Astrocyte (in vitro differentiated cells and primary cell): ENCODE results near the gene ZXDC. TPM values are rescaled to one million over a fixed set of nuclear protein-coding genes. Genes with fewer than 3 reads are reported as not detected.

ENCODE experiments used
- DNase-seq: peaks from one replicate; pipeline ENCODE4 v3.0.0-alpha.2; 2010; ENCODE audit warnings: low read depth
- FAIRE-seq: peaks from 2 replicates; lab custom pipeline; 2011; peaks lifted over from hg19 to GRCh38; lab: Jason Lieb, UNC
- H2AFZ ChIP-seq: 2 replicates; pipeline ENCODE4 v1.6.0; 2012; ENCODE audit warnings: low read depth, low read length, inconsistent platforms
- H3K27ac ChIP-seq: 2 replicates; pipeline ENCODE4 v1.5.1; 2011; ENCODE audit warnings: low read depth, low read length, inconsistent platforms
- H3K27me3 ChIP-seq: 2 replicates; pipeline ENCODE4 v1.6.0; 2011; ENCODE audit warnings: low read length, inconsistent platforms; ENCODE audit not compliant: insufficient read depth
- H3K36me3 ChIP-seq: 2 replicates; pipeline ENCODE4 v1.5.1; 2011; ENCODE audit warnings: low read length, inconsistent platforms; ENCODE audit not compliant: insufficient read depth
- H3K4me1 ChIP-seq: 2 replicates; pipeline ENCODE4 v1.5.1; 2011; ENCODE audit warnings: low read length, inconsistent platforms; ENCODE audit not compliant: insufficient read depth
- H3K4me2 ChIP-seq: 2 replicates; pipeline ENCODE4 v1.6.0; 2012; ENCODE audit warnings: low read length, inconsistent platforms
- H3K4me3 ChIP-seq: 2 replicates; pipeline ENCODE4 v1.5.1; 2011; ENCODE audit warnings: low read depth, mild to moderate bottlenecking, low read length, inconsistent platforms; ENCODE audit not compliant: insufficient read depth
- H3K79me2 ChIP-seq: 2 replicates; pipeline ENCODE4 v1.6.0; 2012; ENCODE audit warnings: mild to moderate bottlenecking, low read length, inconsistent platforms; ENCODE audit not compliant: insufficient read depth
- H3K9ac ChIP-seq: 2 replicates; pipeline ENCODE4 v1.6.0; 2012; ENCODE audit warnings: mild to moderate bottlenecking, low read length, inconsistent platforms
- H3K9me3 ChIP-seq: 2 replicates; pipeline ENCODE4 v1.5.1; 2012; ENCODE audit warnings: low read depth, mild to moderate bottlenecking, low read length, inconsistent platforms; ENCODE audit not compliant: insufficient read depth
- H4K20me1 ChIP-seq: 2 replicates; pipeline ENCODE4 v1.6.0; 2012; ENCODE audit warnings: low read length, inconsistent platforms; ENCODE audit not compliant: insufficient read depth
- H3K27ac Mint-ChIP-seq: one replicate; pipeline ENCODE4 v1.8.0; 2021; ENCODE audit warnings: mild to moderate bottlenecking, mixed read lengths; ENCODE audit not compliant: unreplicated experiment
- H3K27me3 Mint-ChIP-seq: one replicate; pipeline ENCODE4 v1.8.0; 2021; ENCODE audit warnings: low read depth, mixed read lengths; ENCODE audit not compliant: unreplicated experiment
- H3K36me3 Mint-ChIP-seq: one replicate; pipeline ENCODE4 v1.8.0; 2021; ENCODE audit warnings: low read depth, mixed read lengths; ENCODE audit not compliant: unreplicated experiment
- H3K4me1 Mint-ChIP-seq: one replicate; pipeline ENCODE4 v1.8.0; 2021; ENCODE audit warnings: low read depth, mixed read lengths; ENCODE audit not compliant: unreplicated experiment
- H3K4me3 Mint-ChIP-seq: one replicate; pipeline ENCODE4 v1.8.0; 2021; ENCODE audit warnings: mild to moderate bottlenecking, moderate library complexity, mixed read lengths; ENCODE audit not compliant: unreplicated experiment
- H3K9me3 Mint-ChIP-seq: one replicate; pipeline ENCODE4 v1.8.0; 2021; ENCODE audit warnings: mild to moderate bottlenecking, mixed read lengths; ENCODE audit not compliant: unreplicated experiment
- CTCF ChIP-seq: IDR thresholded peaks from 2 replicates; pipeline ENCODE4 v1.5.1; 2011; ENCODE audit warnings: low read depth, mild to moderate bottlenecking, inconsistent platforms, low read length, moderate library complexity; ENCODE audit not compliant: insufficient read depth
- EZH2 ChIP-seq: IDR thresholded peaks from 2 replicates; pipeline ENCODE4 v1.6.1; 2012; ENCODE audit warnings: mild to moderate bottlenecking, low read length, inconsistent platforms; ENCODE audit not compliant: insufficient read depth
- total RNA-seq: library from RNA; stranded (reverse); gene quantifications from 2 replicates; pipeline ENCODE4 v1.2.1, GENCODE V29; 2021

The ZXDC gene
- total RNA-seq, 1 donor from 2014 or later, result 19.6 TPM

DNA sequence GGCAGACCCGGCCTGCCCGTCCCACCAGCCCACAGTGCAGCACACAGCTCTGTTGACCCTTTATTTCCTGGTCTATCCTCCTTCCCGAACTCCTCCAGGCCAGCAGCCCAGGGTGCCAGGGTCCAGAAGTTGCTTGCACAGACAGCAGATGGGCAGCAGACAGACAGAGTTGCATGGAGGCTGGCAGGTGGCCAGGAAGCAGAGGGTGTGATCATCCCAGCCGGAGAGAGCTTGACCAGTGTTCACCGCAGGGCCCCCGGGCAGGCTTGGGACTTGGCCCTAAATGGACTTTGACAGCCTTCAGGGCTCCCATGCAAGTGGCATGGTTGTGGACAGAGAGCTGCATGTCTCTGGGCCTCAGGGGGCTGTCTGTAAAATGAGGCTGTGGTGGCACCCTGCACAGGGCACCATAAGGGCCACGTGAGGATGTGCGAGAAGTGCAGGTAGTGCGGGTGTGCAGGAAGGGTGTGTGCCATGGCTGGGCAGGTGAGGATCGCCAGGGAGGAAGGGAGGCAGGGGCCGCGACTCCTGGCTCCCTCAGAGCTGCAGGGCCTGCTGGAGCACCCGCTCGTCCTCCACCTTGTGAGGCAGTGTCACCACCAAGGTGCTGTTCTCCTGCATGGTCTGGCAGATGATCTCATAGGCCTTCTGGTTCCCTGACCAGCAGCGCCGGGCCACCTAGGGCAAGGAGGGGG is 6.3 kb upstream of the ZXDC start:
- H4K20me1 ChIP-seq, result no peaks in the 10 kb centered on the region
- no peaks in the 10 kb centered on the region for H3K36me3 ChIP-seq
- Mint-ChIP-seq H3K36me3 (no peaks in the 10 kb centered on the region), H3K27me3 (peaks cover 31% of the 10 kb centered on the region), H3K4me3 (no peak overlapping the region), H3K27ac (no peak overlapping the region), H3K9me3 (no peaks in the 10 kb centered on the region), H3K4me1 (peaks cover 9% of the 10 kb centered on the region)
- no peak overlapping the region for H3K9ac ChIP-seq
- H3K9me3 ChIP-seq, result no peaks in the 10 kb centered on the region
- H3K79me2 ChIP-seq, result no peaks in the 10 kb centered on the region
- H3K4me3 ChIP-seq, result no peak overlapping the region
- H2AFZ ChIP-seq, result no peak overlapping the region
- no peak for DNase-seq
- no peak overlapping the region for H3K27ac ChIP-seq
- FAIRE-seq, result no peak
- TF ChIP-seq EZH2 (no peak), CTCF (no peak)
- no peak overlapping the region for H3K4me2 ChIP-seq
- H3K4me1 ChIP-seq, result peaks cover 2% of the 10 kb centered on the region
- peaks cover 2% of the 10 kb centered on the region for H3K27me3 ChIP-seq

GRCh38 chr3:126480861-126481260 is 5.2 kb upstream of the ZXDC start:
- TF ChIP-seq CTCF, result no peak
- no peak for TF ChIP-seq EZH2
- H3K4me3 Mint-ChIP-seq, result no peak overlapping the region

GRCh38 chr3:126480206-126480605 is 4.5 kb upstream of the ZXDC start:
- FAIRE-seq, result no peak

More at GRCh38 chr3:126480861-126481260, 5.2 kb upstream of the ZXDC start:
- Mint-ChIP-seq H3K27ac (no peak overlapping the region), H3K4me1 (peaks cover 5% of the 10 kb centered on the region), H3K27me3 (peaks cover 27% of the 10 kb centered on the region), H3K36me3 (no peaks in the 10 kb centered on the region), H3K9me3 (no peaks in the 10 kb centered on the region)
- no peak overlapping the region for H3K9ac ChIP-seq
- no peak overlapping the region for H2AFZ ChIP-seq
- no peak overlapping the region for H3K4me2 ChIP-seq
- no peak overlapping the region for H3K4me3 ChIP-seq
- H3K4me1 ChIP-seq, result peaks cover 5% of the 10 kb centered on the region
- H3K9me3 ChIP-seq, result no peaks in the 10 kb centered on the region
- DNase-seq (no peak), FAIRE-seq (no peak)
- peaks cover 2% of the 10 kb centered on the region for H3K27me3 ChIP-seq
- H3K79me2 ChIP-seq, result no peaks in the 10 kb centered on the region
- no peak overlapping the region for H3K27ac ChIP-seq
- no peaks in the 10 kb centered on the region for H4K20me1 ChIP-seq
- no peaks in the 10 kb centered on the region for H3K36me3 ChIP-seq

More at GRCh38 chr3:126480206-126480605, 4.5 kb upstream of the ZXDC start:
- TF ChIP-seq EZH2 (no peak), CTCF (no peak)
- H3K4me3 Mint-ChIP-seq, result no peak overlapping the region
- H3K9me3 Mint-ChIP-seq, result no peaks in the 10 kb centered on the region
- H3K27ac ChIP-seq, result no peak overlapping the region
- H3K36me3 Mint-ChIP-seq, result no peaks in the 10 kb centered on the region
- H3K79me2 ChIP-seq, result no peaks in the 10 kb centered on the region
- H3K4me2 ChIP-seq, result no peak overlapping the region
- H3K4me1 Mint-ChIP-seq, result peaks cover 5% of the 10 kb centered on the region
- no peak overlapping the region for H3K27ac Mint-ChIP-seq
- no peaks in the 10 kb centered on the region for H4K20me1 ChIP-seq
- H3K36me3 ChIP-seq, result no peaks in the 10 kb centered on the region
- no peak overlapping the region for H3K4me3 ChIP-seq
- H3K9ac ChIP-seq, result no peak overlapping the region
- peaks cover 27% of the 10 kb centered on the region for H3K27me3 Mint-ChIP-seq
- no peak for DNase-seq
- peaks cover 2% of the 10 kb centered on the region for H3K27me3 ChIP-seq
- no peak overlapping the region for H2AFZ ChIP-seq
- H3K4me1 ChIP-seq, result peaks cover 5% of the 10 kb centered on the region
- H3K9me3 ChIP-seq, result no peaks in the 10 kb centered on the region
